GM12875 (cell line): ENCODE results near the gene VGLL4.
"Not testable (repeated sequence)": the region's sequence is repeated elsewhere in the genome, so short reads cannot be mapped to it uniquely, and the experiment has no call there.

ENCODE experiments used
- H3K4me3 ChIP-seq: one replicate; pipeline ENCODE4 v1.5.1; 2011; ENCODE audit warnings: low read depth, low read length, control low read depth
- TF ChIP-seq, protein P1 (sequence below): IDR thresholded peaks from 2 replicates; pipeline ENCODE4 v1.5.1; 2011; ENCODE audit warnings: low read depth, mild to moderate bottlenecking, control low read depth, inconsistent platforms, low read length, moderate library complexity, borderline replicate concordance; ENCODE audit not compliant: insufficient read depth

The VGLL4 gene

DNA sequence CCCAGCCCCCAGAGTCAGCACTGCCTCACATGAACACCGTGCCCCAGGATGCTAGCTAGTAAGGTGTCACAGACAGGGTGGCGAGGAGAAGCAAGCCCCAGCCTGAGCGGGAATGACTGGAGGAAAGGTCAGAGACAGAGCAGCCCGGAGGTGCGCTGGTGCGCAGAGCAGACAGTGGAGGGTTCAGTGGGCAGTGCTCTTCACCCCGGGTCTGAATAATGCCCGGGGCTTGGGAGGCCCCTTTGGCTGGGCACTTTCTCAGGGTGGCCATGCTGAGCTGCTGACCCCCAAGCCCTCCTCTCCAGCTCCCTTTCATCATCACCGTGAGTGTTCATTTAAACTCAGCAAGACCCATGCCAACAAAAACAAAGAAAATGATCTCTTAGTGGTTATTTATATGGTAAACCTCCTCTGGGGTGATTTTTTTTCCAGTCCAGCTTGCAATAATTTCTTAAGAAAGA is 110.8 kb downstream of the VGLL4 start:
- TF ChIP-seq, protein P1, sequence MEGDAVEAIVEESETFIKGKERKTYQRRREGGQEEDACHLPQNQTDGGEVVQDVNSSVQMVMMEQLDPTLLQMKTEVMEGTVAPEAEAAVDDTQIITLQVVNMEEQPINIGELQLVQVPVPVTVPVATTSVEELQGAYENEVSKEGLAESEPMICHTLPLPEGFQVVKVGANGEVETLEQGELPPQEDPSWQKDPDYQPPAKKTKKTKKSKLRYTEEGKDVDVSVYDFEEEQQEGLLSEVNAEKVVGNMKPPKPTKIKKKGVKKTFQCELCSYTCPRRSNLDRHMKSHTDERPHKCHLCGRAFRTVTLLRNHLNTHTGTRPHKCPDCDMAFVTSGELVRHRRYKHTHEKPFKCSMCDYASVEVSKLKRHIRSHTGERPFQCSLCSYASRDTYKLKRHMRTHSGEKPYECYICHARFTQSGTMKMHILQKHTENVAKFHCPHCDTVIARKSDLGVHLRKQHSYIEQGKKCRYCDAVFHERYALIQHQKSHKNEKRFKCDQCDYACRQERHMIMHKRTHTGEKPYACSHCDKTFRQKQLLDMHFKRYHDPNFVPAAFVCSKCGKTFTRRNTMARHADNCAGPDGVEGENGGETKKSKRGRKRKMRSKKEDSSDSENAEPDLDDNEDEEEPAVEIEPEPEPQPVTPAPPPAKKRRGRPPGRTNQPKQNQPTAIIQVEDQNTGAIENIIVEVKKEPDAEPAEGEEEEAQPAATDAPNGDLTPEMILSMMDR = no peak
- H3K4me3 ChIP-seq = no peak overlapping the region

GRCh38 chr3:11530153-11530721 is 113.5 kb downstream of the VGLL4 start:
- TF ChIP-seq, protein P1 = no peak
- H3K4me3 ChIP-seq = no peak overlapping the region

DNA sequence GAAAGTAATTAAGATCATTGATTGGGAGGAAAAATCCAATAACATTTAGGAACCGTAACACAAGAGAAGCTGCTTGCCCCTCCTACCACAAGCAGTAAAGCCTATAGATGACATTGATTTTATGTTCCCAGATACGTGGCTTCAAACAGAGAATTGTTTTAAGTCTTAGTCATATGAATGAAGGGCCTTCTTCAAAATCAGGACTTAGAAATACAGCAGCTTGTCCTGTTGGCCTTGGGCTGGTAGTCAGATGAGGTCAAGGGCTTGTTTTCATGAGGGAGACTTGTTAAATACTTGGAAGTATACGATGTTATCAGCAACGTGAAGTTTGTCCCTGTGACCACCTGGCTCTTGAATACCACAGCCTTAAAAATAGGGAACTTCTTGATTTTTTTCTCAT is 114.4 kb downstream of the VGLL4 start:
- H3K4me3 ChIP-seq = no peak overlapping the region
- TF ChIP-seq, protein P1 = no peak

- H3K4me3 ChIP-seq = not testable (repeated sequence)
These were observed 117.6 kb downstream of the VGLL4 start for GRCh38 chr3:11526121-11526520.

- H3K4me3 ChIP-seq = no peak overlapping the region
- TF ChIP-seq, protein P1 = no peak
These were observed 120.1 kb downstream of the VGLL4 start for GRCh38 chr3:11523572-11524101.

GRCh38 chr3:11522953-11523571 is 120.7 kb downstream of the VGLL4 start:
- no peak overlapping the region for H3K4me3 ChIP-seq

DNA sequence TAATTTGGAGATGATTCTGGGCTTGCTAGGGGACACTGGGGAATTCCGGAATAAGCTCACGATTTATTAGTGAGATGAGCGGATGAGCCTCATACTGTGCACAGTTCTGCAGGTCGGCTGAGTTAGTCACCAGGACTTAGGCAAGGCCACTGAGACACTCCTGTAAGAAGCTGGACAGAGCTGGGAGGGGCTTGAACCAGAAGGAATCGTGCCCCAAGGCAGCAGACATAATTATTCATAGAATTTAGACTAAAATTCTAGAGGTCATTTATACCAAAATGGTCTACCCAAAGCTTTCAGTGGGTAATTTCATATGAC is 121.4 kb downstream of the VGLL4 start:
- H3K4me3 ChIP-seq = no peak overlapping the region
- TF ChIP-seq, protein P1 = no peak

More at GRCh38 chr3:11522953-11523571, 120.7 kb downstream of the VGLL4 start:
- TF ChIP-seq, protein P1 = no peak
